ENCODE measurements around the gene TSSK6. TPM values are rescaled to one million over a fixed set of nuclear protein-coding genes. Genes with fewer than 3 reads are reported as not detected.

Gene TSSK6
- total and polyA plus RNA-seq, 2 of the 4 experiments (the other 2 are of a cell fraction), result 1.3 to 2.2 TPM

GRCh38 chr19:19558055-19558454 lies 42.7 kb upstream of the TSSK6 start:
- Histone ChIP-seq H2BK20ac (ENCODE audit: low read depth, low read length) (no peak overlapping the region), H3K4ac (ENCODE audit: low read depth, low read length) (no peak overlapping the region), H3K27me3 (ENCODE audit: control insufficient read depth, insufficient read depth, low read length) (no peaks in the 10 kb centered on the region), H2AK5ac (ENCODE audit: low read depth, low read length) (no peak overlapping the region), H3K4me2 (ENCODE audit: low read depth, low read length) (no peak overlapping the region), H2AFZ (replicated peaks; ENCODE audit: low read length, poor library complexity) (no peak overlapping the region), H4K8ac (ENCODE audit: low read depth in 2 of 2, low read length in 2 of 2) (no peak overlapping the region), H3K9me3 (ENCODE audit: control insufficient read depth, insufficient read depth, low read length) (no peaks in the 10 kb centered on the region), H3K4me3 (ENCODE audit: insufficient read depth, low read depth, low read length) (no peak overlapping the region), H4K5ac (ENCODE audit: low read depth, low read length) (no peak overlapping the region), H4K20me1 (ENCODE audit: insufficient read depth, low read length) (no peaks in the 10 kb centered on the region), H3K36me3 (ENCODE audit: control insufficient read depth, insufficient read depth, low read length) (no peaks in the 10 kb centered on the region), H2BK15ac (ENCODE audit: low read depth, low read length) (no peak overlapping the region), H3K27ac (ENCODE audit: insufficient read depth, low read length) (no peak overlapping the region), H3K14ac (replicated peaks; ENCODE audit: low read depth, low read length) (no peak overlapping the region), H2BK5ac (ENCODE audit: low read depth, low read length, poor library complexity, severe bottlenecking) (no peak overlapping the region), H3K4me1 (ENCODE audit: control insufficient read depth, insufficient read depth, low read length) (no peaks in the 10 kb centered on the region), H3K23ac (ENCODE audit: low read depth, low read length) (no peak overlapping the region), H2AK9ac (replicated peaks; ENCODE audit: low read depth, low read length, poor library complexity) (no peak overlapping the region), H3K56ac (ENCODE audit: extremely low read depth, insufficient read depth, low read length) (no peak overlapping the region), H3K9ac (ENCODE audit: low read depth, low read length) (no peak overlapping the region), H3K18ac (ENCODE audit: low read depth, low read length) (no peak overlapping the region), H4K91ac (ENCODE audit: insufficient read depth, low read depth, low read length) (no peak overlapping the region), H3K79me1 (ENCODE audit: low read depth in 1 of 2, low read length in 2 of 2) (no peaks in the 10 kb centered on the region), H2BK120ac (ENCODE audit: low read depth, low read length) (no peak overlapping the region), H3K9me1 (ENCODE audit: insufficient read depth, low read length) (no peaks in the 10 kb centered on the region; the same call in 1 of the 2 replicates)
- ChIA-PET CTCF (no interaction called here), POLR2A (ENCODE audit: unreplicated experiment) (no interaction called here)
- intact Hi-C loops (cut with micrococcal nuclease) (no loop called here), dilution Hi-C loops (cut with HindIII; ENCODE audit: low sequenced_read_pairs, unreplicated experiment) (no loop called here), in situ Hi-C loops (cut with MboI; ENCODE audit: low sequenced_read_pairs) (no loop called here)
- no TSS peak for BruUV-seq (replicated peaks)
- 81% methylated on average over 6 of the region's 15 CpGs; no CpG with 5 or more reads in 1 of the 2 experiments for WGBS, 2 experiments (ENCODE audit: extremely low coverage in 2 of 2, insufficient read length in 1 of 2)
- ATAC-seq (ENCODE audit: low read depth) (no peak), DNase-seq (no peak)
- TF ChIP-seq SMC3 (IDR thresholded peaks at IDR 0.05; ENCODE audit: low read depth, low read length) (no peak), NFE2L2 (IDR thresholded peaks at IDR 0.05; ENCODE audit: low read depth, low read length) (no peak), BHLHE40 (IDR thresholded peaks at IDR 0.05; ENCODE audit: low read depth, low read length) (no peak), RCOR1 (IDR thresholded peaks at IDR 0.05; ENCODE audit: insufficient replicate concordance, low read length) (no peak), FOS (IDR thresholded peaks at IDR 0.05; ENCODE audit: low read depth, low read length) (no peak), POLR2A (IDR thresholded peaks at IDR 0.05; ENCODE audit: low read depth, low read length) (no peak), MAZ (IDR thresholded peaks at IDR 0.05; ENCODE audit: borderline replicate concordance, low read depth, low read length) (no peak), MAFK (IDR thresholded peaks at IDR 0.05; ENCODE audit: low read depth, low read length) (no peak), USF2 (IDR thresholded peaks at IDR 0.05; ENCODE audit: low read depth, low read length) (no peak), CHD1 (IDR thresholded peaks at IDR 0.05; ENCODE audit: low read depth, low read length) (no peak), ELK1 (IDR thresholded peaks at IDR 0.05; ENCODE audit: borderline replicate concordance, low read depth, low read length) (no peak), RFX5 (IDR thresholded peaks at IDR 0.05; ENCODE audit: low read depth, low read length) (no peak), MXI1 (IDR thresholded peaks at IDR 0.05; ENCODE audit: borderline replicate concordance, low read depth, low read length) (no peak), RAD21 (IDR thresholded peaks at IDR 0.05; ENCODE audit: low read length) (no peak), CTCF (conservative IDR thresholded peaks at IDR 0.05; ENCODE audit: low read depth, low read length) (no peak)

All from IMR-90 (cell line).